ENCODE data around the gene RAB3A.

GRCh38 chr19:18164072-18164471 is 39.8 kb downstream of the RAB3A start:
- TF ChIP-seq CTCF (conservative IDR thresholded peaks at IDR 0.05; ENCODE audit: low read length) (no peak), EZH2phosphoT487 (IDR thresholded peaks at IDR 0.05; ENCODE audit: borderline replicate concordance) (no peak)
